ENCODE data around the gene BLID.

DNA sequence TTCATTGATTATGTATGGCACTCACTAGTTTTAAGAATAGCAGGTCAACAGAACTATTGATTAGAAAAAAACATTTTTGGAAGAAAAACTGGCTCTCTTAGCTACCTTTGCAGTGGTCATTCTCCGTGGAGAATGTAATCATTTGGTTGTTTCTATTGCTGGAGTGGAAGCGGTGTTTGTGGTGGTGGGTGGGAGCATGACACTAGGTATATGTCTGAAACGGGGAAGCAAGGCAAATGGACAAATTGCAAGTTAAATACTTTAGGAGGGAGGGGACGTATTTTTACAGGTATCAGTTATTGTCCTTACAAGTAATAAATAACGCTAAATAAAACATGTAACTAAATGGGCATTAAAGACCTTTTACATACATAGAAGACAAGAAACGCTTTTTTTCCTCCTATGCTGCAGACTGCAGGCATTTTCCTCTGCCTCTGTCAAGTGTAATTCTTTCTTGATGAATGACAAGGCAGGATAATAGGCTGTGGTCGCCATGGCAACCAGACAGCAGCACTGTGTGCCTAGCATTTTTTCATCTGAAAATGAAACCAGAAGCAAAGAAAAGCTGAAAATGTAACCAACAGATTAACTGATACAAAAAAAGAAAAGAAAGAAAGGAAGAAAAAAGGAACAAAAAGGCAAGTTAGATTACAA lies 46.2 kb downstream of the BLID start:
- no peak for TF ChIP-seq CTCF (conservative IDR thresholded peaks at IDR 0.05; ENCODE audit: low read length)
- TF ChIP-seq EZH2phosphoT487 (IDR thresholded peaks at IDR 0.05; ENCODE audit: borderline replicate concordance, low read depth, low read length), result no peak
